HepG2 (cell line): ENCODE measurements around the gene ZKSCAN3. TPM values are rescaled to one million over a fixed set of nuclear protein-coding genes. Genes with fewer than 3 reads are reported as not detected.

Source experiments
- ATF1 ChIP-seq: IDR thresholded peaks from 2 replicates; pipeline ENCODE4 v1.6.1; 2016; ENCODE audit warnings: mild to moderate bottlenecking, control low read depth
- ELF3 ChIP-seq: IDR thresholded peaks from 2 replicates; pipeline ENCODE4 v1.6.1; 2016; ENCODE audit warnings: missing genetic modification reagents, missing compliant biosample characterization
- ESRRA ChIP-seq: sonication (generic); formaldehyde crosslinking; IDR thresholded peaks from 2 replicates; pipeline ENCODE4 v1.5.1; 2020; ENCODE audit warnings: mild to moderate bottlenecking, low read depth, missing genetic modification reagents
- FOSL2 ChIP-seq: sonication (generic); formaldehyde crosslinking; IDR thresholded peaks from 2 replicates; pipeline ENCODE4 v1.4.0; 2020; ENCODE audit warnings: missing genetic modification reagents
- HMG20A ChIP-seq: IDR thresholded peaks from 2 replicates; pipeline ENCODE4 v1.6.1; 2016; ENCODE audit warnings: borderline replicate concordance
- NR1H2 ChIP-seq: sonication (generic); formaldehyde crosslinking; IDR thresholded peaks from 2 replicates; pipeline ENCODE4 v1.8.1; 2022; ENCODE audit warnings: low read depth, missing genetic modification reagents, borderline replicate concordance
- PHB2 ChIP-seq: fragments of 450-650 bp; IDR thresholded peaks from 2 replicates; pipeline ENCODE4 v1.6.1; 2018; ENCODE audit not compliant: partially characterized antibody
- RCOR2 ChIP-seq: IDR thresholded peaks from 2 replicates; pipeline ENCODE4 v1.6.1; 2016; ENCODE audit warnings: missing biosample characterization, missing genetic modification reagents
- RFX3 ChIP-seq: IDR thresholded peaks from 2 replicates; pipeline ENCODE4 v1.6.1; 2016; ENCODE audit warnings: missing biosample characterization, missing genetic modification reagents
- ZFY ChIP-seq: sonication (generic); formaldehyde crosslinking; IDR thresholded peaks from 2 replicates; pipeline ENCODE4 v1.4.0; 2020; ENCODE audit warnings: missing genetic modification reagents
- ZFYVE20 ChIP-seq: sonication (generic); formaldehyde crosslinking; IDR thresholded peaks from 2 replicates; pipeline ENCODE4 v1.8.0; 2023; ENCODE audit warnings: low read depth, mild to moderate bottlenecking, moderate library complexity, missing genetic modification reagents, borderline replicate concordance
- ZMYM2 ChIP-seq: sonication (generic); formaldehyde crosslinking; IDR thresholded peaks from 2 replicates; pipeline ENCODE4 v1.8.0; 2022; ENCODE audit warnings: mild to moderate bottlenecking, missing genetic modification reagents
- ZMYM4 ChIP-seq: sonication (generic); formaldehyde crosslinking; IDR thresholded peaks from 2 replicates; pipeline ENCODE4 v1.8.1; 2023; ENCODE audit warnings: mild to moderate bottlenecking, missing genetic modification reagents
- ZNF224 ChIP-seq: sonication (generic); formaldehyde crosslinking; IDR thresholded peaks from 2 replicates; pipeline ENCODE4 v1.5.0; 2020; ENCODE audit warnings: mild to moderate bottlenecking, missing genetic modification reagents
- ZNF331 ChIP-seq: sonication (generic); formaldehyde crosslinking; IDR thresholded peaks from 2 replicates; pipeline ENCODE4 v1.4.0; 2020; ENCODE audit warnings: missing genetic modification reagents
- ZNF577 ChIP-seq: sonication (generic); formaldehyde crosslinking; IDR thresholded peaks from 2 replicates; pipeline ENCODE4 v1.4.0; 2020; ENCODE audit warnings: mild to moderate bottlenecking, low read depth, missing genetic modification reagents, borderline replicate concordance
- ZNF792 ChIP-seq: IDR thresholded peaks from 2 replicates; pipeline ENCODE4 v1.6.1; 2016
- ZNF878 ChIP-seq: sonication (generic); formaldehyde crosslinking; IDR thresholded peaks from 2 replicates; pipeline ENCODE4 v1.8.1; 2023; ENCODE audit warnings: mild to moderate bottlenecking, missing genetic modification reagents, moderate library complexity
- ZSCAN12 ChIP-seq: sonication (generic); formaldehyde crosslinking; IDR thresholded peaks from 2 replicates; pipeline ENCODE4 v1.9.0; 2021; ENCODE audit warnings: mild to moderate bottlenecking, missing genetic modification reagents
- polyA plus RNA-seq, 8 experiments: library from polyadenylated mRNA; depleted of rRNA in 3 of 8; stranded (reverse) in 7 of 8; unstranded in 1 of 8; fragments of >200 nt; fragmentation: Illumina TruSeq in 4 of 8; extraction: Trizol in 4 of 8; gene quantifications; 2 replicates each; pipeline versions ENCODE4 v1.2.1 to v1.2.3, GENCODE V29; 2011 to 2016; ENCODE audit warnings: low read depth in 4 of 8, missing spikeins in 1 of 8, mixed read lengths in 1 of 8; ENCODE audit not compliant: insufficient read depth in 1 of 8
- total RNA-seq, 5 experiments: library from RNA; depleted of rRNA; stranded (reverse); fragments of >200 nt; fragmentation: Illumina TruSeq; extraction: Trizol; gene quantifications; 2 replicates each; pipeline ENCODE4 v1.2.3, GENCODE V29; 2016; ENCODE audit warnings: low read depth in 1 of 5
- TF ChIP-seq, protein P1 (sequence below): sonication (generic); formaldehyde crosslinking; IDR thresholded peaks from 2 replicates; pipeline ENCODE4 v1.5.0; 2020; ENCODE audit warnings: mild to moderate bottlenecking, missing genetic modification reagents
- TF ChIP-seq, protein P2 (sequence below): IDR thresholded peaks from 2 replicates; pipeline ENCODE4 v1.6.1; 2016; ENCODE audit warnings: missing compliant biosample characterization, missing genetic modification reagents, borderline replicate concordance
- TF ChIP-seq, protein P3 (sequence below): sonication (generic); formaldehyde crosslinking; IDR thresholded peaks from 2 replicates; pipeline ENCODE4 v1.5.1; 2020; ENCODE audit warnings: missing genetic modification reagents, mild to moderate bottlenecking, borderline replicate concordance

The ZKSCAN3 gene
- total and polyA plus RNA-seq, 2 of the 13 experiments (the other 11 are each of a cell fraction or from before 2014, with no cell fraction given): 3.3 to 7.4 TPM

DNA sequence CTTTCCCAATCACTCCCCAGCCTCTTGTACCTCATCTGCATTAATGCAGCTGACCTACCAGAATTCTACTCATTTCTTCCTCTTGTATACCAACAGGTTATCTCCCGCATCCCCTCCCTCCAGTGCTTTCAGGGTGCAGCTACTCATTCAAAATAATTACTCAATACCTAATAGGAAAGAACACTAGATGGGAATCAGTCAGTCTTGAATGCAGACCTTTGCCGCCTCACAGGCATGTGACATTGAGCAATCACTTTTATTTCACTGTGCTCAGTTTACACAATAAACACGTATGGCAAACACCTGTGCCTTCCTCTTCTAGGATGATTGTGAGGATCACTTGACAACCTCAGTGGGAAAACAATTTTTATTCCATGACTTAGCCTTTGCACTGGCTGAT, 27.1 kb upstream of the ZKSCAN3 start (continued):
- TF ChIP-seq NR1H2 (CRISPR knock-in tag): no peak
- no peak for TF ChIP-seq ATF1 (CRISPR knock-in tag)
- 0 out of 2 replicates have a peak, but pooled peaks have one; percentile 22 for TF ChIP-seq ZNF792 (CRISPR knock-in tag)
- TF ChIP-seq ZFYVE20: no peak
- peak; percentile 39; the same call in 1 of the 2 replicates for TF ChIP-seq ESRRA (CRISPR knock-in tag)
- no peak for TF ChIP-seq ZFY
- no peak for TF ChIP-seq RCOR2 (CRISPR knock-in tag)
- TF ChIP-seq, protein P1, sequence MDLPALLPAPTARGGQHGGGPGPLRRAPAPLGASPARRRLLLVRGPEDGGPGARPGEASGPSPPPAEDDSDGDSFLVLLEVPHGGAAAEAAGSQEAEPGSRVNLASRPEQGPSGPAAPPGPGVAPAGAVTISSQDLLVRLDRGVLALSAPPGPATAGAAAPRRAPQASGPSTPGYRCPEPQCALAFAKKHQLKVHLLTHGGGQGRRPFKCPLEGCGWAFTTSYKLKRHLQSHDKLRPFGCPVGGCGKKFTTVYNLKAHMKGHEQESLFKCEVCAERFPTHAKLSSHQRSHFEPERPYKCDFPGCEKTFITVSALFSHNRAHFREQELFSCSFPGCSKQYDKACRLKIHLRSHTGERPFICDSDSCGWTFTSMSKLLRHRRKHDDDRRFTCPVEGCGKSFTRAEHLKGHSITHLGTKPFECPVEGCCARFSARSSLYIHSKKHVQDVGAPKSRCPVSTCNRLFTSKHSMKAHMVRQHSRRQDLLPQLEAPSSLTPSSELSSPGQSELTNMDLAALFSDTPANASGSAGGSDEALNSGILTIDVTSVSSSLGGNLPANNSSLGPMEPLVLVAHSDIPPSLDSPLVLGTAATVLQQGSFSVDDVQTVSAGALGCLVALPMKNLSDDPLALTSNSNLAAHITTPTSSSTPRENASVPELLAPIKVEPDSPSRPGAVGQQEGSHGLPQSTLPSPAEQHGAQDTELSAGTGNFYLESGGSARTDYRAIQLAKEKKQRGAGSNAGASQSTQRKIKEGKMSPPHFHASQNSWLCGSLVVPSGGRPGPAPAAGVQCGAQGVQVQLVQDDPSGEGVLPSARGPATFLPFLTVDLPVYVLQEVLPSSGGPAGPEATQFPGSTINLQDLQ (CRISPR knock-in tag): no peak
- TF ChIP-seq ZNF577: no peak
- TF ChIP-seq ZSCAN12 (CRISPR knock-in tag): no peak
- no peak for TF ChIP-seq RFX3 (CRISPR knock-in tag)
- peak; percentile 53 for TF ChIP-seq FOSL2 (CRISPR knock-in tag)
- TF ChIP-seq, protein P2, sequence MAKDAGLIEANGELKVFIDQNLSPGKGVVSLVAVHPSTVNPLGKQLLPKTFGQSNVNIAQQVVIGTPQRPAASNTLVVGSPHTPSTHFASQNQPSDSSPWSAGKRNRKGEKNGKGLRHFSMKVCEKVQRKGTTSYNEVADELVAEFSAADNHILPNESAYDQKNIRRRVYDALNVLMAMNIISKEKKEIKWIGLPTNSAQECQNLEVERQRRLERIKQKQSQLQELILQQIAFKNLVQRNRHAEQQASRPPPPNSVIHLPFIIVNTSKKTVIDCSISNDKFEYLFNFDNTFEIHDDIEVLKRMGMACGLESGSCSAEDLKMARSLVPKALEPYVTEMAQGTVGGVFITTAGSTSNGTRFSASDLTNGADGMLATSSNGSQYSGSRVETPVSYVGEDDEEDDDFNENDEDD (CRISPR knock-in tag): 0 out of 2 replicates have a peak, but pooled peaks have one; percentile 24
- no peak for TF ChIP-seq ZMYM2
- TF ChIP-seq ZMYM4: 0 out of 2 replicates have a peak, but pooled peaks have one; percentile 42
- no peak for TF ChIP-seq ZNF224 (CRISPR knock-in tag)
- TF ChIP-seq PHB2: no peak
- peak; percentile 24; the same call in 1 of the 2 replicates for TF ChIP-seq ZNF331 (CRISPR knock-in tag)
- peak; percentile 27; the same call in 1 of the 2 replicates for TF ChIP-seq ZNF878
- peak; percentile 69 for TF ChIP-seq ELF3 (CRISPR knock-in tag)
- TF ChIP-seq HMG20A (CRISPR knock-in tag): no peak
- TF ChIP-seq, protein P3, sequence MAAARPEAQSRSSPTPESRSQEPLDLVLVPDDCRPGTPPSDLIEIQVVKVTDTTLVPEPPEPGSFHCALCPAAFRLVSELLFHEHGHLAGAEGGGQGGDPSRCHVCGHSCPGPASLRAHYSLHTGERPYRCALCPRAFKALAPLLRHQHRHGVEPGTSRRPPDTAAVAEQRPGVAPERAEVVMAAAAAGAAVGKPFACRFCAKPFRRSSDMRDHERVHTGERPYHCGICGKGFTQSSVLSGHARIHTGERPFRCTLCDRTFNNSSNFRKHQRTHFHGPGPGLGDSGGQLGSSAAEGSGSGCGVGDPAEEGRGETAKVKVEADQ (CRISPR knock-in tag): no peak
